Body of pancreas (tissue), 4 donors: ENCODE measurements around the gene DHRS1.

Source experiments
- CTCF ChIP-seq, 7 experiments: fragments of 450-650 bp in 4 of 7; fragments of 200-600 bp in 3 of 7; sonication (generic) in 3 of 7; IDR thresholded peaks; one replicate each; pipeline ENCODE4 v1.5.1; 2016 to 2019; ENCODE audit warnings: antibody characterized with exemption in 7 of 7
- POLR2A ChIP-seq, 3 donors: fragments of 450-650 bp; IDR thresholded peaks; one replicate each; pipeline ENCODE4 v1.6.1; 2016; ENCODE audit warnings: antibody characterized with exemption in 3 of 3, mild to moderate bottlenecking in 2 of 3

- TF ChIP-seq CTCF (IDR thresholded peaks at IDR 0.05) (peak in 2 of 7 experiments; percentile 12 to 16), POLR2A (IDR thresholded peaks at IDR 0.05) (peak in 2 of 3 donors; percentile 74 to 82)
Observed at GRCh38 chr14:24299255-24300191, at the start of gene DHRS1, which contains the start of gene NOP9.
